ENCODE measurements around the gene MUC12.

- no peak for TF ChIP-seq USF2 (IDR thresholded peaks at IDR 0.05; ENCODE audit: low read depth, low read length)
- no peak for TF ChIP-seq CTCF (conservative IDR thresholded peaks at IDR 0.05; ENCODE audit: low read depth, low read length)
- no peak for TF ChIP-seq BHLHE40 (IDR thresholded peaks at IDR 0.05; ENCODE audit: low read depth, low read length)
- TF ChIP-seq RAD21 (IDR thresholded peaks at IDR 0.05; ENCODE audit: low read length), result no peak
- TF ChIP-seq FOS (IDR thresholded peaks at IDR 0.05; ENCODE audit: low read depth, low read length), result no peak
- TF ChIP-seq POLR2A (IDR thresholded peaks at IDR 0.05; ENCODE audit: low read depth, low read length), result no peak
- no peak for TF ChIP-seq CEBPB (IDR thresholded peaks at IDR 0.05; ENCODE audit: low read depth, low read length)
- TF ChIP-seq NFE2L2 (IDR thresholded peaks at IDR 0.05; ENCODE audit: low read depth, low read length), result no peak
- TF ChIP-seq MAZ (IDR thresholded peaks at IDR 0.05; ENCODE audit: borderline replicate concordance, low read depth, low read length), result no peak
- TF ChIP-seq SMC3 (IDR thresholded peaks at IDR 0.05; ENCODE audit: low read depth, low read length), result no peak
Measured at GRCh38 chr7:100983451-100984187, 14.3 kb downstream of the MUC12 start.

Data from IMR-90 (cell line).